Endothelial cell of umbilical vein (primary cell): ENCODE results near the gene CLASP2. TPM values are rescaled to one million over a fixed set of nuclear protein-coding genes. Genes with fewer than 3 reads are reported as not detected.

ENCODE experiments used
- BruUV-seq: library from RNA; stranded (reverse); fragments of 400-500 nt; replicated peaks from 2 replicates; lab custom pipeline; 2021; lab: Mats Ljungman, UMichigan
- CTCF ChIA-PET: fragments of 300-600, 350-600 bp; sonication (Branson Sonifier 250); formaldehyde crosslinking; loops from one replicate; lab custom pipeline; 2021; ENCODE audit warnings: antibody characterized with exemption, inconsistent platforms; lab: Charles Lee
- POLR2A ChIA-PET: fragments of 300-600, 350-600 bp; sonication (Branson Sonifier 250); formaldehyde crosslinking; loops from one replicate; lab custom pipeline; 2021; ENCODE audit warnings: antibody characterized with exemption, inconsistent platforms; lab: Charles Lee
- DNase-seq: peaks from one replicate; pipeline ENCODE4 v3.0.0-alpha.2; 2011; ENCODE audit warnings: low read depth, low spot score
- FAIRE-seq: peaks from 2 replicates; lab custom pipeline; 2011; peaks lifted over from hg19 to GRCh38; lab: Jason Lieb, UNC
- H2AFZ ChIP-seq: 2 replicates; pipeline ENCODE4 v1.6.0; 2012; ENCODE audit warnings: low read depth, low read length, control low read depth, inconsistent platforms
- H3K27ac ChIP-seq: 2 replicates; pipeline ENCODE4 v1.5.1; 2011; ENCODE audit warnings: low read depth, mild to moderate bottlenecking, control low read depth, low read length, moderate library complexity; ENCODE audit not compliant: insufficient read depth
- H3K27me3 ChIP-seq, 2 experiments: 2 replicates each; pipeline versions ENCODE4 v1.6.0 to v1.6.1; 2011; ENCODE audit warnings: low read length in 2 of 2, mixed read lengths in 1 of 2; ENCODE audit not compliant: control insufficient read depth in 2 of 2, insufficient read depth in 2 of 2
- H3K36me3 ChIP-seq, 2 experiments: 2 replicates in 1 of 2; 3 replicates in 1 of 2; pipeline ENCODE4 v1.5.1; 2011; ENCODE audit warnings: low read length in 2 of 2, mild to moderate bottlenecking in 1 of 2, moderate library complexity in 1 of 2; ENCODE audit not compliant: control insufficient read depth in 2 of 2, insufficient read depth in 2 of 2; ENCODE audit errors: extremely low read depth in 1 of 2
- H3K4me1 ChIP-seq: 3 replicates; pipeline ENCODE4 v1.5.1; 2011; ENCODE audit warnings: mild to moderate bottlenecking, low read length; ENCODE audit not compliant: control insufficient read depth, insufficient read depth; ENCODE audit errors: extremely low read depth
- H3K4me2 ChIP-seq: 2 replicates; pipeline ENCODE4 v1.6.1; 2011; ENCODE audit warnings: low read length, control low read depth, mixed read lengths; ENCODE audit not compliant: insufficient read depth
- H3K4me3 ChIP-seq, 3 experiments: fragments of 200-600 bp in 1 of 3; sonication (generic), shearing (Covaris generic) in 1 of 3; replicated peaks in 1 of 3; 2 replicates each; pipeline ENCODE4 v1.5.1; 2011 to 2016; ENCODE audit warnings: control low read depth in 3 of 3, low read length in 3 of 3, mild to moderate bottlenecking in 2 of 3, inconsistent platforms in 1 of 3, low read depth in 1 of 3, moderate library complexity in 1 of 3; ENCODE audit not compliant: insufficient read depth in 1 of 3
- H3K79me2 ChIP-seq: 2 replicates; pipeline ENCODE4 v1.6.0; 2012; ENCODE audit warnings: low read length, inconsistent platforms; ENCODE audit not compliant: control insufficient read depth, insufficient read depth
- H3K9ac ChIP-seq: replicated peaks from 2 replicates; pipeline ENCODE3; 2011; ENCODE audit warnings: low read length, control low read depth; ENCODE audit not compliant: insufficient read depth; ENCODE audit errors: extremely low read depth
- H3K9me1 ChIP-seq: replicated peaks from 3 replicates; pipeline ENCODE4 v1.6.0; 2011; ENCODE audit warnings: mild to moderate bottlenecking, low read length; ENCODE audit not compliant: control insufficient read depth, insufficient read depth; ENCODE audit errors: extremely low read depth
- H3K9me3 ChIP-seq: replicated peaks from 2 replicates; pipeline ENCODE4 v1.5.1; 2012; ENCODE audit warnings: low read length, inconsistent platforms; ENCODE audit not compliant: control insufficient read depth, insufficient read depth
- H4K20me1 ChIP-seq: replicated peaks from 2 replicates; pipeline ENCODE3; 2011; ENCODE audit warnings: mild to moderate bottlenecking, low read length; ENCODE audit not compliant: control insufficient read depth, insufficient read depth; ENCODE audit errors: extremely low read depth
- CTCF ChIP-seq, 2 donors: IDR thresholded peaks; 1 replicate in 1 of 2; 2 replicates in 1 of 2; pipeline ENCODE4 v1.5.1; 2011; ENCODE audit warnings: low read length in 2 of 2, mild to moderate bottlenecking in 2 of 2, moderate library complexity in 2 of 2, control low read depth in 1 of 2, inconsistent platforms in 1 of 2, low read depth in 1 of 2; ENCODE audit not compliant: insufficient read depth in 1 of 2; ENCODE audit errors: extremely low read depth in 1 of 2
- EZH2 ChIP-seq: IDR thresholded peaks from 2 replicates; pipeline ENCODE4 v1.6.1; 2012; ENCODE audit warnings: borderline replicate concordance, low read depth, mild to moderate bottlenecking, moderate library complexity, low read length, inconsistent platforms; ENCODE audit not compliant: severe bottlenecking
- GATA2 ChIP-seq: IDR thresholded peaks from 2 replicates; pipeline ENCODE4 v1.7.0; 2011; ENCODE audit warnings: low read depth, mild to moderate bottlenecking, moderate library complexity, mixed read lengths, low read length; ENCODE audit not compliant: insufficient read length, insufficient read depth
- JUN ChIP-seq: IDR thresholded peaks from 2 replicates; pipeline ENCODE4 v1.6.1; 2011; ENCODE audit warnings: borderline replicate concordance, low read depth; ENCODE audit not compliant: insufficient read length, insufficient read depth
- MAX ChIP-seq: IDR thresholded peaks from 2 replicates; pipeline ENCODE4 v1.6.1; 2011; ENCODE audit not compliant: insufficient read depth, insufficient read length
- MYC ChIP-seq: IDR thresholded peaks from one replicate; pipeline ENCODE4 v1.6.1; 2011; ENCODE audit warnings: mild to moderate bottlenecking, low read depth, low read length
- dilution Hi-C: fragments of 300-500 bp; cut with MboI; formaldehyde crosslinking; loops from one replicate; pipeline ENCODE4 v1.15.0; 2019; ENCODE audit warnings: low sequenced_read_pairs; ENCODE audit not compliant: extremely low pct_ligation_motif_present
- intact Hi-C: fragments of 100-400 bp; cut with micrococcal nuclease; formaldehyde crosslinking; loops from one replicate; pipeline ENCODE4 v1.10.0; 2022
- polyA plus RNA-seq, 4 experiments: library from polyadenylated mRNA; depleted of rRNA in 3 of 4; stranded (reverse) in 3 of 4; unstranded in 1 of 4; fragments of >200 nt; gene quantifications; 2 replicates each; pipeline versions ENCODE4 v1.2.1 to v1.2.3, GENCODE V29; 2011 to 2012; ENCODE audit warnings: missing spikeins in 1 of 4
- total RNA-seq: library from RNA; stranded (reverse); gene quantifications from 2 replicates; pipeline ENCODE4 v1.2.3, GENCODE V29; 2021

CLASP2 gene
- total and polyA plus RNA-seq, 2 donors (not counting 3 experiments of a cell fraction or from before 2014, with no cell fraction given): 15.0 to 55.0 TPM

- no TSS peak for BruUV-seq
- TF ChIP-seq GATA2: no peak
- TF ChIP-seq MAX: no peak
- TF ChIP-seq EZH2: no peak
- no peak for TF ChIP-seq MYC
- TF ChIP-seq JUN: no peak
- no peak for TF ChIP-seq CTCF (IDR thresholded peaks at IDR 0.05; ENCODE audit: extremely low read depth in 1 of 2, insufficient read depth in 1 of 2, low read depth in 1 of 2, low read length in 2 of 2)
- CTCF ChIA-PET: no interaction called here
- H3K79me2 ChIP-seq: no peaks in the 10 kb centered on the region
- H3K9ac ChIP-seq: no peak overlapping the region
- dilution Hi-C loops (no loop called here), intact Hi-C loops (no loop called here)
- no peaks in the 10 kb centered on the region for H3K9me1 ChIP-seq
- no peak overlapping the region for H2AFZ ChIP-seq
- no peaks in the 10 kb centered on the region for H4K20me1 ChIP-seq
- no peak overlapping the region for H3K4me3 ChIP-seq
- H3K9me3 ChIP-seq: no peaks in the 10 kb centered on the region
- no peak overlapping the region for H3K4me2 ChIP-seq
- no peaks in the 10 kb centered on the region for H3K27me3 ChIP-seq
- POLR2A ChIA-PET: no interaction called here
- no peak for DNase-seq
- H3K36me3 ChIP-seq: no peaks in the 10 kb centered on the region
- FAIRE-seq: no peak
- no peak overlapping the region for H3K27ac ChIP-seq
- H3K4me1 ChIP-seq: no peaks in the 10 kb centered on the region
These were observed 194.9 kb downstream of the CLASP2 start for GRCh38 chr3:33523093-33523667.
